Activated CD4-positive, alpha-beta T cell treated with anti-CD3 and anti-CD28 coated beads for 36 hours (primary cell): ENCODE results near the gene TLN1. TPM values are rescaled to one million over a fixed set of nuclear protein-coding genes. Genes with fewer than 3 reads are reported as not detected.

Source experiments
- microRNA-seq: library from miRNA; unstranded; fragments of <30 nt; microRNA quantifications from one replicate; pipeline ENCODE4 v1.2.0, GENCODE V29; 2021; ENCODE audit warnings: borderline replicate concordance
- total RNA-seq, 2 experiments: library from RNA; stranded (reverse); gene quantifications; one replicate each; pipeline ENCODE4 v1.2.3, GENCODE V29; 2021

The TLN1 gene
- total RNA-seq, 2 experiments from 2014 or later, result 217 to 238 TPM

Small RNA genes lying within 50 kb of the gene (microRNA-seq; reads per million reads assigned to microRNA genes)
- gene MIR6852, result not detected
- gene MIR6853, result not detected

Other genes with a start within 250 kb of the TLN1 start
- 1 to 10 TPM; 5.7 to 6.5 TPM for gene RUSC2, start 242.1 kb downstream of the TLN1 start, total RNA-seq
- gene TESK1, start 126.9 kb downstream of the TLN1 start, total RNA-seq, result 10 to 100 TPM; 23.3 to 27.7 TPM
- 1 to 10 TPM; 6.5 to 8.7 TPM for gene CD72, start 113.8 kb downstream of the TLN1 start, total RNA-seq
- gene SIT1, start 81.3 kb downstream of the TLN1 start, total RNA-seq, result 10 to 100 TPM; 76.5 to 80.9 TPM
- over 10,000 TPM in 1 of 2 experiments, 100 to 1,000 TPM in 1; 894 to 11,462 TPM for gene RMRP, start 74.2 kb downstream of the TLN1 start, total RNA-seq
- 10 to 100 TPM in 1 of 2 experiments, 1 to 10 TPM in 1; 7.9 to 10.4 TPM for gene CCDC107, start 73.9 kb downstream of the TLN1 start, total RNA-seq
- 10 to 100 TPM; 19.1 to 23.1 TPM for gene ARHGEF39, start 67.0 kb downstream of the TLN1 start, total RNA-seq
- 1 to 10 TPM; 2.9 to 3.1 TPM for gene CA9, start 58.3 kb downstream of the TLN1 start, total RNA-seq
- 1 to 10 TPM; 4.3 to 5.5 TPM for gene TPM2, start 42.3 kb downstream of the TLN1 start, total RNA-seq
- gene CREB3, start 471 bp upstream of the TLN1 start, total RNA-seq, result 10 to 100 TPM; 24.0 to 26.0 TPM
- 10 to 100 TPM; 19.6 to 23.7 TPM for gene GBA2, start 17.0 kb upstream of the TLN1 start, total RNA-seq
- gene RGP1, start 17.1 kb upstream of the TLN1 start, total RNA-seq, result 10 to 100 TPM; 14.0 to 15.5 TPM
- gene MSMP, start 22.1 kb upstream of the TLN1 start, total RNA-seq, result under 1 TPM in 1 of 2 experiments, not detected in 1; 0.39 TPM
- gene NPR2, start 59.4 kb upstream of the TLN1 start, total RNA-seq, result 10 to 100 TPM in 1 of 2 experiments, 1 to 10 TPM in 1; 9.3 to 10.5 TPM
- 1 to 10 TPM in 1 of 2 experiments, under 1 TPM in 1; 0.85 to 1.7 TPM for gene SPAG8, start 80.1 kb upstream of the TLN1 start, total RNA-seq
- 10 to 100 TPM; 47.4 to 61.1 TPM for gene HINT2, start 82.8 kb upstream of the TLN1 start, total RNA-seq
- gene FAM221B, start 96.5 kb upstream of the TLN1 start, total RNA-seq, result not detected
- 1 to 10 TPM; 5.8 to 6.9 TPM for gene TMEM8B, start 97.0 kb upstream of the TLN1 start, total RNA-seq
- not detected for gene OR13J1, start 138.2 kb upstream of the TLN1 start, total RNA-seq
- gene HRCT1, start 174.0 kb upstream of the TLN1 start, total RNA-seq, result not detected
- not detected for gene SPAAR, start 177.3 kb upstream of the TLN1 start, total RNA-seq
- not detected for gene OR2S2, start 226.0 kb upstream of the TLN1 start, total RNA-seq